ENCODE measurements around the gene SIM2.

GRCh38 chr21:36658926-36659325 is 40.0 kb upstream of the SIM2 start:
- no peak for TF ChIP-seq CTCF (IDR thresholded peaks at IDR 0.05; ENCODE audit: insufficient read depth, low read depth, low read length)
- TF ChIP-seq EZH2 (IDR thresholded peaks at IDR 0.05; ENCODE audit: insufficient read depth, low read length): no peak

Measured in astrocyte (in vitro differentiated cells and primary cell).